ENCODE results near the gene ADK. TPM values are rescaled to one million over a fixed set of nuclear protein-coding genes. Genes with fewer than 3 reads are reported as not detected.

ADK gene
- total RNA-seq, 3 donors from 2014 or later: 27.2 to 50.8 (median 40.0) TPM

DNA sequence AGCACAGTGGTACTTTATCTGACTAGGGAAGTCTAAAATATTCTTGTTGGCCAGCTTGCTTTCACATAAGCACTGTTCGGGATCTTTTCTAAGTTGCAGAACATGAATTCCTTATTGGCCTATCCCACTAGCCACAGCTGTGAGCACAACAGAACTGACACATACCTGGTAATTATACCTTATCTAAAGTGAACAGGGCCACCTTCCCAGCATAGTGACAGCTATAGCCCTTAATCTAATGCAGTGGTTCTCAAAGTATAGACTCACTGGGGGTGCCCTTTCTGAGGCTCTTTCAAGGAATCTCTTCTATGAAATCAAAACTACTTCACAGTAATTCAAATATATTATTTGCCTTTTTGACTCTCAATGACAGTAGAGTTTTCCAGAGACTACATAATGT is 490.6 kb downstream of the ADK start:
- TF ChIP-seq, protein P1, sequence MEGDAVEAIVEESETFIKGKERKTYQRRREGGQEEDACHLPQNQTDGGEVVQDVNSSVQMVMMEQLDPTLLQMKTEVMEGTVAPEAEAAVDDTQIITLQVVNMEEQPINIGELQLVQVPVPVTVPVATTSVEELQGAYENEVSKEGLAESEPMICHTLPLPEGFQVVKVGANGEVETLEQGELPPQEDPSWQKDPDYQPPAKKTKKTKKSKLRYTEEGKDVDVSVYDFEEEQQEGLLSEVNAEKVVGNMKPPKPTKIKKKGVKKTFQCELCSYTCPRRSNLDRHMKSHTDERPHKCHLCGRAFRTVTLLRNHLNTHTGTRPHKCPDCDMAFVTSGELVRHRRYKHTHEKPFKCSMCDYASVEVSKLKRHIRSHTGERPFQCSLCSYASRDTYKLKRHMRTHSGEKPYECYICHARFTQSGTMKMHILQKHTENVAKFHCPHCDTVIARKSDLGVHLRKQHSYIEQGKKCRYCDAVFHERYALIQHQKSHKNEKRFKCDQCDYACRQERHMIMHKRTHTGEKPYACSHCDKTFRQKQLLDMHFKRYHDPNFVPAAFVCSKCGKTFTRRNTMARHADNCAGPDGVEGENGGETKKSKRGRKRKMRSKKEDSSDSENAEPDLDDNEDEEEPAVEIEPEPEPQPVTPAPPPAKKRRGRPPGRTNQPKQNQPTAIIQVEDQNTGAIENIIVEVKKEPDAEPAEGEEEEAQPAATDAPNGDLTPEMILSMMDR (IDR thresholded peaks at IDR 0.05): no peak
- TF ChIP-seq POLR2A (IDR thresholded peaks at IDR 0.05) (no peak), POLR2AphosphoS5 (IDR thresholded peaks at IDR 0.05) (no peak)

DNA sequence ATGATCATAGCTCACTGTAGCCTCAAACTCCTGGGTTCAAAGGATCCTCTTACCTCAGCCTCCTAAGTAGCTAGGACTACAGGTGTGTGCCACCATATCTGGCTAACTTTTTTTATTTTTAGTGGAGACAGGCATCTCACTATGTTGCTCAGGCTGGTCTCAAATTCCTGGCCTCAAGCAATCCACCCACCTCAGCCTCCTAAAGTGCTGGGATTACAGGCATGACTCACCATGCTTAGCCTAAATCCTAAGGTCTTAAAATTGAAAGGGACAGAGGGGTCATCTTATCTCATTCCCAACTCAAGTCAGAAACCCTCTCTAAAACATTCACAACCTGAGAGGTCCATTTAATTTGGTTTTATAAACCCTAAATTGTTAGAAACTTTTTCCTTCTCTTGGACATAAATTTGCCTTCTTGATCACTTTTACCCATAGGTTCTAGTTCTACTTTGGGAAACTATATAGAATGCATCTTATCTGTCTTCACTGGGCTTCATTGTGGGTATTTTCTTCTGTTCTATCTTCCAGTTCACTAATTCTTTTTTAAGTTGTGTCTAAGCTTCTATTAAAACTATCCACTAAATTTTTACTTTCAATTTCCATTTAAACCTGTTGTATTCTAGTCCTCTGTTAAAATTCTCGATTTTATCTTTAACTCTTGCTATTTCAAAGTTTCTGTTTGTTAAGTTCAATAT is 492.0 kb downstream of the ADK start:
- intact Hi-C loops (cut with DNase I; ENCODE audit: low total_unique reads): no loop called here
- TF ChIP-seq POLR2A (IDR thresholded peaks at IDR 0.05) (no peak), POLR2AphosphoS5 (IDR thresholded peaks at IDR 0.05) (no peak)
- TF ChIP-seq, protein P1 (IDR thresholded peaks at IDR 0.05): no peak
- H3K9me3 ChIP-seq: no peaks in the 10 kb centered on the region
- H3K4me3 ChIP-seq: no peak overlapping the region
- H3K4me1 ChIP-seq: no peaks in the 10 kb centered on the region
- H3K27me3 ChIP-seq: no peaks in the 10 kb centered on the region
- no peak for DNase-seq (ENCODE audit: low spot score in 2 of 2)
- no peak overlapping the region for H3K27ac ChIP-seq
- no peaks in the 10 kb centered on the region for H3K36me3 ChIP-seq

More for the DNA sequence above, 490.6 kb downstream of the ADK start:
- intact Hi-C loops (cut with DNase I; ENCODE audit: low total_unique reads): no loop called here
- Histone ChIP-seq H3K27ac (no peak overlapping the region), H3K36me3 (no peaks in the 10 kb centered on the region), H3K4me1 (no peaks in the 10 kb centered on the region), H3K9me3 (no peaks in the 10 kb centered on the region), H3K27me3 (no peaks in the 10 kb centered on the region), H3K4me3 (no peak overlapping the region)
- no peak for DNase-seq (ENCODE audit: low spot score in 2 of 2)

DNA sequence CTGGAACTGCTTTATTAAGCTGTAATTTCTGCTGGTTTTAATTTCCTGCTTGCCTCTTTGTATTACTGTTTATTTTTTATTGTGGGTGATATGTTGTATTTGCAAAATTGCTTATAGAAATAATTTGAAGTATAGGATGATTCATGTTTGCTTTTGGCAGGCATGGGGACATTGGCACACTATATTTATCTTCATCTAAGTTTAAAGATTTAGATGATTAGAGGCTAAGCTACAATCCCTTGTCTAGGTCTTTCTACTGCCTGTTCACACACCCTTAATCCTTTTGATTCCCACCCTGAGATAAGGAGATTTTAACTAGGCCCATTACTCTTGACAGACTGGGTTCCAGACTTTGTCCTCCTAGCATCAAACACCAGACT is 492.6 kb downstream of the ADK start:
- H3K9me3 ChIP-seq: no peaks in the 10 kb centered on the region
- H3K4me3 ChIP-seq: no peak overlapping the region
- no peaks in the 10 kb centered on the region for H3K4me1 ChIP-seq
- DNase-seq (ENCODE audit: low spot score in 2 of 2): no peak
- TF ChIP-seq POLR2AphosphoS5 (IDR thresholded peaks at IDR 0.05): no peak
- no peak for TF ChIP-seq POLR2A (IDR thresholded peaks at IDR 0.05)
- no peaks in the 10 kb centered on the region for H3K36me3 ChIP-seq
- no peaks in the 10 kb centered on the region for H3K27me3 ChIP-seq
- no peak overlapping the region for H3K27ac ChIP-seq
- intact Hi-C loops (cut with DNase I; ENCODE audit: low total_unique reads): no loop called here

DNA sequence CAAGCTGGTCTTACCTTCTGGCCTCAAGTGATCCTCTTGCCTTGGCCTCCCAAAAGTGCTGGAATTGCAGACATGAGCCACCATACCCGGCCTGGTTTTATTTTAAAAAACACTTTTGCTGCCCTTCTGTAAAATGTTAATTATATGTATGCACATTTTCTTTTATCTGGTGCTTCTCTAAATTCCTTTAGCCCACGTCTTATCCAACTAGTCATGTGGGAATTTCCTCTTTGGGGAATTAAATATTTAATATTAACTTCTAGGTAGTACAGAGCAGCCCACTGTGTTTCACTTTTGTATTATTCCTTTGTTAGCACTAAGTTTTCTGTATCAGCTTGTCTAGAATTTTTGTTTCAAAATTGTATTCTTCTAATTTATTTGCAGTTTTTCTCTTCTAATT is 493.7 kb downstream of the ADK start:
- Histone ChIP-seq H3K27me3 (no peaks in the 10 kb centered on the region), H3K4me3 (no peak overlapping the region), H3K27ac (no peak overlapping the region), H3K9me3 (no peaks in the 10 kb centered on the region), H3K4me1 (no peaks in the 10 kb centered on the region), H3K36me3 (no peaks in the 10 kb centered on the region)
- no peak for DNase-seq (ENCODE audit: low spot score in 2 of 2)
- intact Hi-C loops (cut with DNase I; ENCODE audit: low total_unique reads): no loop called here
- TF ChIP-seq POLR2AphosphoS5 (IDR thresholded peaks at IDR 0.05): no peak
- no peak for TF ChIP-seq POLR2A (IDR thresholded peaks at IDR 0.05)
- TF ChIP-seq, protein P1 (IDR thresholded peaks at IDR 0.05): no peak

DNA sequence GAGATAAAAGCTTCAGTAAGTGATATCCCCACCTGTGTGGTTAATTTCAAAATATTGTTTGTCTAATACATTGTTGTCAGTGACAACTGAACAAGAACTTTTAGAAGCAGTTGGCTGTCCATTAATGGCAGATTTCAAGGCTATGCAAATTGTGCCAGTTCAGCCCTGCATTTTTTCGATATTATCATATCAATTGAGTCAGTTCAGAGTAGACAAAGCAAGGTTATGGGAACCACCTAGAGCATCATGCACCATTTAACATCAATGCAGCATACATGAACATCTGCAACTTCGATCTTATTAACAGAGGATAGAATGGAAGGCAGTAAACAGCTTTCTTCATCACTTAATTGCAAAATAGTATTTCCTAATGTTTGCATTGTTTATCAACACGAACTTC is 494.7 kb downstream of the ADK start:
- no peak overlapping the region for H3K4me3 ChIP-seq
- no peaks in the 10 kb centered on the region for H3K9me3 ChIP-seq
- H3K4me1 ChIP-seq: no peaks in the 10 kb centered on the region
- TF ChIP-seq POLR2AphosphoS5 (IDR thresholded peaks at IDR 0.05): no peak
- TF ChIP-seq, protein P1 (IDR thresholded peaks at IDR 0.05): no peak
- TF ChIP-seq POLR2A (IDR thresholded peaks at IDR 0.05): no peak
- no peak for DNase-seq (ENCODE audit: low spot score in 2 of 2)
- no peaks in the 10 kb centered on the region for H3K27me3 ChIP-seq
- no peak overlapping the region for H3K27ac ChIP-seq
- no peaks in the 10 kb centered on the region for H3K36me3 ChIP-seq
- intact Hi-C loops (cut with DNase I; ENCODE audit: low total_unique reads): no loop called here

All from breast epithelium (tissue), 4 donors.